Choroid plexus epithelial cell (primary cell): Measurements from ENCODE around the gene OSCP1.
A peak's percentile ranks its signal among the peaks of the same experiment; 100 is the strongest.
"Not testable (repeated sequence)": the region's sequence is repeated elsewhere in the genome, so short reads cannot be mapped to it uniquely, and the experiment has no call there.

Source experiments
- DNase-seq: peaks from one replicate; pipeline ENCODE4 v3.0.0-alpha.2; 2010; ENCODE audit warnings: low read depth
- H3K4me3 ChIP-seq: 2 replicates; pipeline ENCODE4 v1.5.1; 2011; ENCODE audit warnings: low read depth, mild to moderate bottlenecking, control low read depth, low read length, moderate library complexity
- CTCF ChIP-seq: conservative IDR thresholded peaks from 2 replicates; pipeline ENCODE4 v1.5.1; 2011; ENCODE audit warnings: low read depth, mild to moderate bottlenecking, control low read depth, inconsistent platforms, low read length, moderate library complexity

Gene OSCP1

GRCh38 chr1:36450270-36450918 is at the start of gene OSCP1:
Gene OSCP1, minus strand, starts transcription at chr1:36450451. Its CDS starts 82 bp downstream, at chr1:36450369.
- peak within 1 kb of the TSS; percentile 79 for H3K4me3 ChIP-seq
- TF ChIP-seq CTCF = no peak
- peak; percentile 98 for DNase-seq

- DNase-seq = peak; percentile 28
- H3K4me3 ChIP-seq = no peak overlapping the region
- TF ChIP-seq CTCF = no peak
These were observed 47.0 kb upstream of the OSCP1 start for GRCh38 chr1:36497207-36497606.

- TF ChIP-seq CTCF = no peak
- DNase-seq = no peak
- H3K4me3 ChIP-seq = no peak overlapping the region
These were observed 44.7 kb upstream of the OSCP1 start for GRCh38 chr1:36494971-36495370.

GRCh38 chr1:36493524-36493923 is 43.3 kb upstream of the OSCP1 start:
- no peak overlapping the region for H3K4me3 ChIP-seq
- DNase-seq = no peak
- no peak for TF ChIP-seq CTCF

- no peak overlapping the region for H3K4me3 ChIP-seq
- no peak for DNase-seq
- no peak for TF ChIP-seq CTCF
These were observed 42.2 kb upstream of the OSCP1 start for GRCh38 chr1:36492491-36492890.

- not testable (repeated sequence) for DNase-seq, H3K4me3 ChIP-seq
These were observed 39.2 kb upstream of the OSCP1 start for GRCh38 chr1:36489258-36490051.

GRCh38 chr1:36487906-36488305 is 37.7 kb upstream of the OSCP1 start:
- no peak for TF ChIP-seq CTCF
- no peak overlapping the region for H3K4me3 ChIP-seq
- no peak for DNase-seq

GRCh38 chr1:36487336-36487725 is 37.1 kb upstream of the OSCP1 start:
- H3K4me3 ChIP-seq, DNase-seq: not testable (repeated sequence)
